ENCODE data around the gene GAK.

The GAK gene

DNA sequence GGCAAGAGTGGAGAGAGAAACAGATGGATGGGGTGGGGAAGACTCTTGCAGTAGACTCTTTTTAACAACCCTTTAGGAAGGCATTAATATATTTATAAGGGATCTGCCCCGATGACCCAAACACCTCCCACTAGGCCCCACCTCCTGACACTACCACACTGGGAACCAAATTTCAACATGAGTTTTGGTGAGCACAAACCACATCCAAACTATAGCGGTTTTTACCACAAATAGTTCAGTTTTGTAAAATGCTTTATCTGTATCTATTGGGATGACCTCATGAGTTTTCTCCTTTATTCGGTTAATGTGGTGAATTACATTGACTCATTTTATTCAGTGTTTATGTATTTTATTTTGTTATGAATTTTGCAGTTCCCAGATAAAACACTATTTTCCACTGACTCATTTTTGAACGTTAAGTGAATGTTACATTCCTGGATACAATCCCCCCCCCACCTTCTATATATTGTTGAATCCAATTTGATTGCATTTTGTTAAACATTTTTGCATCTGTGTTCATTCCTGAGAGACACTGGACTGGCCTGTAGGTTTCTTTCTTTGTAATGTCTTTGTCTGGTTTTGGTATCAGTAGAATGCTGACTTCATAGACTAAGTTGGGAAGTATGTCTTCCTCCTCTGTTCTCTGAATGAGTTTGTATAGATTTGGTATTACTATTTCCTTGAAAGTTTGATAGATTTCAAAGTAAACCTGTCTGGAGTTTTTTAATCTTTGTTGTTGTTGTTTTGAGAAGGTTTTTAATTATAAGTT is 92.3 kb downstream of the GAK start:
- TF ChIP-seq, protein P1, sequence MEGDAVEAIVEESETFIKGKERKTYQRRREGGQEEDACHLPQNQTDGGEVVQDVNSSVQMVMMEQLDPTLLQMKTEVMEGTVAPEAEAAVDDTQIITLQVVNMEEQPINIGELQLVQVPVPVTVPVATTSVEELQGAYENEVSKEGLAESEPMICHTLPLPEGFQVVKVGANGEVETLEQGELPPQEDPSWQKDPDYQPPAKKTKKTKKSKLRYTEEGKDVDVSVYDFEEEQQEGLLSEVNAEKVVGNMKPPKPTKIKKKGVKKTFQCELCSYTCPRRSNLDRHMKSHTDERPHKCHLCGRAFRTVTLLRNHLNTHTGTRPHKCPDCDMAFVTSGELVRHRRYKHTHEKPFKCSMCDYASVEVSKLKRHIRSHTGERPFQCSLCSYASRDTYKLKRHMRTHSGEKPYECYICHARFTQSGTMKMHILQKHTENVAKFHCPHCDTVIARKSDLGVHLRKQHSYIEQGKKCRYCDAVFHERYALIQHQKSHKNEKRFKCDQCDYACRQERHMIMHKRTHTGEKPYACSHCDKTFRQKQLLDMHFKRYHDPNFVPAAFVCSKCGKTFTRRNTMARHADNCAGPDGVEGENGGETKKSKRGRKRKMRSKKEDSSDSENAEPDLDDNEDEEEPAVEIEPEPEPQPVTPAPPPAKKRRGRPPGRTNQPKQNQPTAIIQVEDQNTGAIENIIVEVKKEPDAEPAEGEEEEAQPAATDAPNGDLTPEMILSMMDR (IDR thresholded peaks at IDR 0.05), result no peak
- no peak for DNase-seq (ENCODE audit: low spot score)
- H3K27ac ChIP-seq, result no peak overlapping the region

DNA sequence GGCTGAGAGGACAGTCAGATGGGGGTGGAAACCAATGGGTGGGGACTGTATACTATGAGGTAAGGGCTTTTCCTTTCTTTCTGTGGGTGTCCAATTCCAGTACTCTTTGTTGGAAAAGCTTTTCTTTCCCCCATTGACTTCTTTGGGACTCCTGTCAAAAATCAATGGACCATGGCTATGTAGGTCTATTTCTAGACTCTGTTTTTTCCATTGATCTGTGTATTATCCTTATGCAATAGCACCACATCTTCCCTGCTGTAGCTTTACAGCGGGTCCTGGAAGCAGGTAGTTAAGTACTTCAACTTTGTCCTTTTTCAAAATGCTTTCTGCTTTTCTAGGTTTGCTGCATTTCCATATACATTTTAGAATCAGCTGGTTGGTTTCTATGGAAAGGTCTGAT is 94.3 kb downstream of the GAK start:
- TF ChIP-seq, protein P1 (IDR thresholded peaks at IDR 0.05), result no peak
- Histone ChIP-seq H3K27ac (no peak overlapping the region), H3K4me3 (no peak overlapping the region)
- no peak for DNase-seq (ENCODE audit: low spot score)

More for the DNA sequence above, 92.3 kb downstream of the GAK start:
- H3K4me3 ChIP-seq, result no peak overlapping the region

GRCh38 chr4:836750-837301 is 95.3 kb downstream of the GAK start:
- TF ChIP-seq, protein P1 (IDR thresholded peaks at IDR 0.05), result no peak
- no peak for DNase-seq (ENCODE audit: low spot score)
- Histone ChIP-seq H3K27ac (no peak overlapping the region), H3K4me3 (no peak overlapping the region)

DNA sequence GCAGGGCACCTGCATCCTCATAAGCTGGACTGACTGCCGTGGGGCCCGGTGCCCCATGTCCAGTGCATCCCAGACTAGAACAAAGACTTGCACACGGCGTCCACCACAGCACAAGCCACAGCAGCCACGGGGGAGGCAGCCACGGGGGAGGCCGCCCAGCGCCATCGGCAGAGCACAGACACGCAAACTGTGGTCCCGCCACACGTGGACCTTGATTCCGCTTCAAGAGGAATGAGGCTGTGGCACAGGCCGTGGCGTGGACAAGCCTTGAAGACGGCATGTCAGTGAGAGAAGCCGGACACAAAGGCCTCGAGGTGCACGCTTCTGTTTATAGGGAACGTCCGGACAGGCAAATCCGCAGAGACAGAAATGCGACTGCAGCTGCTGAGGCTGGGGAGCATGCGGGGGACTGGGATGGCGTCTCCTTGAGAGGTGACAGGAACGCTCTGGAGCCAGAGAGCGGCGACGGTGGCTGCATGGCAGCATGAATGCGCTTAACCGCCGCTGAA is 96.1 kb downstream of the GAK start:
- TF ChIP-seq, protein P1 (IDR thresholded peaks at IDR 0.05), result no peak
- H3K27ac ChIP-seq, result no peak overlapping the region
- H3K4me3 ChIP-seq, result no peak overlapping the region
- no peak for DNase-seq (ENCODE audit: low spot score)

DNA sequence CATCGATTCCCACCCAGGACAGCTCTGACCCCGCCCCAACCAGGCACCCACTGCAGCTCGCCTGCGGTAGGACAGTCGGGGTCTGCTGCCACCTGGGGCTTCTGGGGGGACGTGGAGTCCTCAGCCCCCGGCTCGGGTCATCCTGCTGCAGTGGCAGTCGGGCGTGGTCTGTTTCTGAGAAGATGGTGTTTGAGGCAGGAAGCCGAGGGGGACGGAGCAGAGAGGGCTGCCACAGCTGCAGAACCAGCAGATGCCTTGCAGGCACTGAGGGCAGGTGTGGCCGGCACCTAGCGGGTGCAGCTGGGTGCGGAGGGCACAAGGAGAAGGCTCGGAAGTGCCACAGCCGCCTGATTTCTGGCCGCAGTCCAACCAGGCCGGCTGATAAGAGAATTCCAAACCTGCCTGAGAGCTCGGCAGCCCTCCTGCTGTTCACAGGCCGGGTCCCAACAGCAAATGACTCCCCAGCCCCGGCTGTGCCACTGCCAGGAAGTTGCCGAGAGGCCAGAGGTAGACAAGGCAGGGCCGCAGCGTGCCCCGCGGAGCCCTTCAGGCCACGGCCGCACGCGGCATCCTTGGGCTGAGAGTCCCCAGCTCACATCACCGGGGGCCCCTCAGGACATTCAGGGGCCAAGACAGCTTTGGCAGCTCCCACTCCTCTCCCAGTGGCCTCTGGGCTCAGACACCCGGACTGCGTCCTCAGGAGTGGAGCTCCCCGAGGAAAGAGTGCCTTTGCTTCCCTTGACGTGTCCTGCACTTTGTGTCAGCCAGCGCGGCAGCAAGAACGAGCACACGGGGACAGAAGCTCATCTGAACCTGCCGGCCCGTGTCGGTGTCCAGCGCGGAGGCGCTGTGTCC is 96.7 kb downstream of the GAK start:
- Histone ChIP-seq H3K27ac (no peak overlapping the region), H3K4me3 (no peak overlapping the region)
- no peak for DNase-seq (ENCODE audit: low spot score)
- TF ChIP-seq, protein P1 (IDR thresholded peaks at IDR 0.05), result no peak

DNA sequence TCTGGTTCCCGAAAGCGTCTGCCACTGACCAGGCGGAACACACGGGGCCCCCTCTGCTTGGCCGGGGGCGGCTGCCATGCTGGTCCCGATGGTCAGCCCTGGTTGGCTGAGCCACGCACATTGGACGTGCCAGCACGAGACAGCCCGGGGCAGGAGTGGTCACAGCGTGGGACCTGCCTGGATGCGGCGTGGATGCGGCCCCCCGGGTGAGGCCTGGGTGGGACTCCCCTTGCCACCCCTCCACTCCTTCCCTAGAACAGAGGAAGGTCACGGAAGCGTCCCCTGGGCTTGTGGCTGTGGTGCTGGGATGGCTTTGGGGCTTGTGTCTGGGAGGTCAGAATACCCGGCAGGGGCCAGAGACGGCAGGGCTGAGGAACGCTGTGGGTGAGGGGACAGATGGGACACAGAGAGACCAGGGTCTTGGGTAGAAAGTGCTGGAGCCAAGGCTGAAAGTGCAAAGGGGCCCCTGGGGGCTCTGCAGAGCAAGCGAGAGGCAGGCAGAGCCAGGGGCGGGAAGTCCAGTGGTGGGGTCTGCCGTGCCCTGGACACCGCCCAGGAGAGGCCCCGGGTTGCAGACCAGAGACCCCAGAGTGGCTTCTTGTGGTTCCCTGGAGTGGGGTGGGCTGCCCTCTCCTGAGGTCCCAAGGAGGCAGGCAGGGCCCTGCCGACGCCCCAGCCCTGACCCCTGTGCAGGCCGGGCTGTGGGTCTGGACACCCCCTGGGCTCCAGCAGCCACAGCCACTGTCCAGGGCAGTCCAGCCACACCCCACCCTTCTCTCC is 97.6 kb downstream of the GAK start:
- TF ChIP-seq, protein P1 (IDR thresholded peaks at IDR 0.05), result no peak
- no peak for DNase-seq (ENCODE audit: low spot score)
- Histone ChIP-seq H3K4me3 (no peak overlapping the region), H3K27ac (no peak overlapping the region)
